GM12891 (cell line): ENCODE measurements around the gene S100A3.

Source experiments
- POLR2A ChIP-seq: IDR thresholded peaks from 2 replicates; pipeline ENCODE4 v1.6.1; 2011; ENCODE audit warnings: low read depth, low read length, control low read depth
- POLR2AphosphoS5 ChIP-seq: IDR thresholded peaks from 2 replicates; pipeline ENCODE4 v1.6.1; 2011; ENCODE audit warnings: low read depth, low read length, control low read depth
- TAF1 ChIP-seq: IDR thresholded peaks from 2 replicates; pipeline ENCODE4 v1.6.1; 2011; ENCODE audit warnings: low read depth, low read length, control low read depth

DNA sequence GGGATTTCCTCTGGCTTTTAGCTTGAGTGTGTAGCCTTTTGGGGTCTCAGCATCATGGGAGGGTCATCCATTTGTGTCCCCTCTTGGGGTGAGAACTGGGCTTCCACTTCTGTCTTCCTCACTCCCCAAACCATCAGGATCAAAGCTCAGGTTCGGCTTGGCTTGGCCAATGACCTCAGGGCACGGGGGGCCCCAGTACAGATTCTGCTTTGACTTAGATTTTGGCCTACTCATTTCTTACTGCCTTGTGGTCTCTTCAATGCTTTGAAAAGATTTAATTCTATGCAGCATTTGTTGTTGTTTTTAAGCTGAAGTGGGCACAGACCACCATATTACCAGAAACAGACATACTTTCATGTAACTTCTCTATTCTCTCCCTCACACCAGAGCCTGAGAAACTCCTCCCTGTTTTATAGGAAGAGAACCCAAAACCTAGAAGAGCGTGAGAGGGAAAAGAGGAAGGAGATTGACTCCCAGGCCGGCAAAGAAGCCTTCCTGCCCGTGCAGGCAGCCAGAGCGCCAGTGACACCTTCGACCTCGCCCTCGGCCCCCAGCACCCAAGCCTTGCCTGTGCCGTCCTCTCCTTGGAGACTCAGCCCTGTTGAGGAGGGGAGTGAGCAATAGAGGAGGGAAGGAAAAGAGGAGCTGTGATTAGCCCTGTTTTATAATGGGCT, 1.9 kb upstream of the S100A3 start:
- TF ChIP-seq POLR2AphosphoS5, result no peak
- no peak for TF ChIP-seq POLR2A
- no peak for TF ChIP-seq TAF1
